DOHH2 (cell line): ENCODE data around the gene TCF12.

Experiments
- H3F3A ChIP-seq: fragments of 200-600 bp; sonication (generic), shearing (Covaris generic); 2 replicates; pipeline ENCODE4 v1.6.0; 2016; ENCODE audit warnings: antibody characterized with exemption, mild to moderate bottlenecking; ENCODE audit not compliant: control insufficient read depth, insufficient read depth
- H3K27ac ChIP-seq: fragments of 200-600 bp; sonication (generic); 2 replicates; pipeline ENCODE4 v1.5.1; 2014; ENCODE audit warnings: low read depth, mild to moderate bottlenecking, low read length, moderate library complexity
- H3K27me3 ChIP-seq: fragments of 200-600 bp; sonication (generic); 2 replicates; pipeline ENCODE4 v1.6.1; 2014; ENCODE audit warnings: mild to moderate bottlenecking, low read length, mixed read lengths; ENCODE audit not compliant: control insufficient read depth
- H3K36me3 ChIP-seq: fragments of 200-600 bp; sonication (generic); 2 replicates; pipeline ENCODE4 v1.6.1; 2014; ENCODE audit warnings: mild to moderate bottlenecking, low read length, moderate library complexity, mixed read lengths; ENCODE audit not compliant: control insufficient read depth
- H3K4me1 ChIP-seq: fragments of 200-600 bp; sonication (generic); 2 replicates; pipeline ENCODE4 v1.6.1; 2014; ENCODE audit warnings: mild to moderate bottlenecking, low read length, mixed read lengths; ENCODE audit not compliant: control insufficient read depth
- H3K4me2 ChIP-seq: fragments of 200-600 bp; sonication (generic); 2 replicates; pipeline ENCODE4 v1.6.0; 2014; ENCODE audit warnings: mild to moderate bottlenecking, low read length, moderate library complexity
- H3K4me3 ChIP-seq: fragments of 200-600 bp; sonication (generic); 2 replicates; pipeline ENCODE4 v1.5.1; 2014; ENCODE audit warnings: mild to moderate bottlenecking, low read length, mixed read lengths
- H3K79me2 ChIP-seq: fragments of 200-600 bp; sonication (generic); 2 replicates; pipeline ENCODE4 v1.6.1; 2014; ENCODE audit warnings: mild to moderate bottlenecking, low read length, mixed read lengths; ENCODE audit not compliant: control insufficient read depth
- H3K9me2 ChIP-seq: fragments of 200-600 bp; sonication (generic); replicated peaks from 2 replicates; pipeline ENCODE4 v1.6.1; 2014; ENCODE audit warnings: mild to moderate bottlenecking, low read length, mixed read lengths; ENCODE audit not compliant: control insufficient read depth
- H3K9me3 ChIP-seq: fragments of 200-600 bp; sonication (generic); 2 replicates; pipeline ENCODE4 v1.6.1; 2014; ENCODE audit warnings: antibody characterized with exemption, low read length, mixed read lengths; ENCODE audit not compliant: control insufficient read depth, insufficient read depth
- H4K20me1 ChIP-seq: fragments of 200-600 bp; sonication (generic); 2 replicates; pipeline ENCODE4 v1.6.0; 2014; ENCODE audit warnings: low read depth, mild to moderate bottlenecking, antibody characterized with exemption, low read length, moderate library complexity; ENCODE audit not compliant: control insufficient read depth, insufficient read depth
- CTCF ChIP-seq: fragments of 200-600 bp; sonication (generic); IDR thresholded peaks from one replicate; pipeline ENCODE4 v1.5.1; 2014; ENCODE audit warnings: antibody characterized with exemption, mild to moderate bottlenecking, low read depth, low read length; ENCODE audit not compliant: poor library complexity, severe bottlenecking
- EZH2phosphoT487 ChIP-seq: fragments of 200-600 bp; sonication (generic); IDR thresholded peaks from 2 replicates; pipeline ENCODE4 v1.6.1; 2017; ENCODE audit warnings: borderline replicate concordance, mild to moderate bottlenecking, antibody characterized with exemption, low read length, moderate library complexity, mixed read lengths

Gene TCF12

GRCh38 chr15:56989411-56989924 lies 71.0 kb downstream of the TCF12 start:
- Histone ChIP-seq H3K27me3 (no peaks in the 10 kb centered on the region), H3K4me2 (no peak overlapping the region), H3K9me3 (no peaks in the 10 kb centered on the region), H3K36me3 (peaks cover 23% of the 10 kb centered on the region), H3K4me1 (peaks cover 39% of the 10 kb centered on the region), H3K9me2 (no peaks in the 10 kb centered on the region), H3K79me2 (peaks cover 91% of the 10 kb centered on the region), H4K20me1 (no peaks in the 10 kb centered on the region), H3K4me3 (no peak overlapping the region), H3K27ac (no peak overlapping the region), H3F3A (0 out of 2 replicates have a peak, but pooled peaks cover 6% of the 10 kb centered on the region)
- no peak for TF ChIP-seq CTCF
- no peak for TF ChIP-seq EZH2phosphoT487

- no peak overlapping the region for H3K27ac ChIP-seq
- no peak overlapping the region for H3K4me2 ChIP-seq
- peaks cover 24% of the 10 kb centered on the region for H3K4me1 ChIP-seq
- TF ChIP-seq CTCF, result no peak
- TF ChIP-seq EZH2phosphoT487, result no peak
- H3K9me3 ChIP-seq, result no peaks in the 10 kb centered on the region
- H3K4me3 ChIP-seq, result no peak overlapping the region
- H3K79me2 ChIP-seq, result peaks cover 90% of the 10 kb centered on the region
- H4K20me1 ChIP-seq, result no peaks in the 10 kb centered on the region
- H3K36me3 ChIP-seq, result peaks cover 28% of the 10 kb centered on the region
- H3K27me3 ChIP-seq, result no peaks in the 10 kb centered on the region
- H3K9me2 ChIP-seq, result no peaks in the 10 kb centered on the region
- H3F3A ChIP-seq, result no peaks in the 10 kb centered on the region
Measured at GRCh38 chr15:56991017-56991416, 72.6 kb downstream of the TCF12 start.

- no peak overlapping the region for H3K4me3 ChIP-seq
- no peaks in the 10 kb centered on the region for H3F3A ChIP-seq
- H3K79me2 ChIP-seq, result peaks cover 89% of the 10 kb centered on the region
- H3K27ac ChIP-seq, result no peak overlapping the region
- peaks cover 28% of the 10 kb centered on the region for H3K36me3 ChIP-seq
- no peaks in the 10 kb centered on the region for H3K9me3 ChIP-seq
- TF ChIP-seq CTCF (no peak), EZH2phosphoT487 (no peak)
- no peak overlapping the region for H3K4me2 ChIP-seq
- peaks cover 11% of the 10 kb centered on the region for H3K4me1 ChIP-seq
- no peaks in the 10 kb centered on the region for H3K9me2 ChIP-seq
- H3K27me3 ChIP-seq, result no peaks in the 10 kb centered on the region
- no peaks in the 10 kb centered on the region for H4K20me1 ChIP-seq
Measured at GRCh38 chr15:56992725-56993124, 74.3 kb downstream of the TCF12 start.
